HG03280 (cell line): Measurements from ENCODE around the gene RFNG.

ENCODE experiments used
- ATAC-seq: cut with Tn5 transposase; IDR thresholded peaks from one replicate; pipeline ENCODE4 v1.9.1; 2021; ENCODE audit warnings: mild to moderate bottlenecking, moderate library complexity; ENCODE audit not compliant: unreplicated experiment

RFNG gene

GRCh38 chr17:82059272-82060000 is 7.8 kb upstream of the RFNG start:
- ATAC-seq = no peak

DNA sequence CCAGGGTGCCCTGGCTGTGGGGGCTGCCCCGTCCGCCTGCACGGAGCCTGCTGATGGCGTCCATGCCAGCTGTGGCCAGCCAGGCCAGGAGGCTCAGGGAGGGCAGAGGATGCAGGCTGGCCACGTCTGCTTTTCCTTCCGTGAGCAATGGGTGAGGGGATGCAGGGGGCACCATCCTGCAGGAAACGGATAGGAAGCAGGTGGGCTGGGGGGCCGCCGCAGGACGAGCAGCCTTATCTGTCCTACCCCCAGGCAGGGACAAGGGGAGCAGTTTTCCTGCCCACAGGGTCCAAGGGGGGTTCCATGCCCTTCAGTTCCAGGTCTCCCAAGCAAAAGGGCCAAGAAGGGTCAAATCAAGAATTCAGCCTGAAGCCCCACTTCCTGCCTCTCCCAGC is 7.2 kb upstream of the RFNG start:
- no peak for ATAC-seq

GRCh38 chr17:82058230-82058854 is 6.7 kb upstream of the RFNG start:
- no peak for ATAC-seq

- ATAC-seq = no peak
Observed at GRCh38 chr17:82056729-82057621, 5.4 kb upstream of the RFNG start.

DNA sequence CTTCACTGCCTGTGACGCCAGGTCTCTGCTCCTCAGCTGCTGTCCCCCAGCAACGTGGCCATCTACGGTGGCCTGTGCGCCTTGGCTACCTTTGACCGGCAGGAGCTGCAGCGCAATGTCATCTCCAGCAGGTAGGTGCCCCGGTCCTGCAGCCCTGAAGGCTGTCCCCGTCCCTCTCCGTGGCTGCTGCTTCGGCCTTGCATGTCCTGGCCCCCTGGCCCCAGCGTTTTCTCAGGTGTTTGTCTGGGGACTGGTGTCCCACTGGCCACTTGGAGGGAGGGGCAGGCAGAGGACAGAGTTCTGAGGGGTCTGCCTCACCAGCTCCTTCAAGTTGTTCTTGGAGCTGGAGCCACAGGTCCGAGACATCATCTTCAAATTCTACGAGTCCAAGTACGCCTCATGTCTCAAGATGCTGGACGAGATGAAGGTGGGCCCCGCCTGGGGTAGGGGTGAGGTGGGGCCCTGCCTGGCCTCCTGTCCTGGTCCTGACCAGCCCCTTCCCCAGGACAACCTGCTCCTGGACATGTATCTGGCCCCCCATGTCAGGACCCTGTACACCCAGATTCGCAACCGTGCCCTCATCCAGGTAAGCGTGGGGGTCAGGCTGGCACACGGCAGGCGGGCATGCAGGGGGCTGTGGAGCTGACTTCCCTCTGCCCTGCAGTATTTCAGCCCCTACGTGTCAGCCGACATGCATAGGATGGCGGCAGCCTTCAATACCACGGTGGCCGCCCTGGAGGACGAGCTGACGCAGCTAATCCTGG is 4.5 kb upstream of the RFNG start:
- no peak for ATAC-seq

- no peak for ATAC-seq
Observed at GRCh38 chr17:82055023-82055964, 3.7 kb upstream of the RFNG start.

GRCh38 chr17:82054351-82055022 is 2.9 kb upstream of the RFNG start:
- no peak for ATAC-seq

DNA sequence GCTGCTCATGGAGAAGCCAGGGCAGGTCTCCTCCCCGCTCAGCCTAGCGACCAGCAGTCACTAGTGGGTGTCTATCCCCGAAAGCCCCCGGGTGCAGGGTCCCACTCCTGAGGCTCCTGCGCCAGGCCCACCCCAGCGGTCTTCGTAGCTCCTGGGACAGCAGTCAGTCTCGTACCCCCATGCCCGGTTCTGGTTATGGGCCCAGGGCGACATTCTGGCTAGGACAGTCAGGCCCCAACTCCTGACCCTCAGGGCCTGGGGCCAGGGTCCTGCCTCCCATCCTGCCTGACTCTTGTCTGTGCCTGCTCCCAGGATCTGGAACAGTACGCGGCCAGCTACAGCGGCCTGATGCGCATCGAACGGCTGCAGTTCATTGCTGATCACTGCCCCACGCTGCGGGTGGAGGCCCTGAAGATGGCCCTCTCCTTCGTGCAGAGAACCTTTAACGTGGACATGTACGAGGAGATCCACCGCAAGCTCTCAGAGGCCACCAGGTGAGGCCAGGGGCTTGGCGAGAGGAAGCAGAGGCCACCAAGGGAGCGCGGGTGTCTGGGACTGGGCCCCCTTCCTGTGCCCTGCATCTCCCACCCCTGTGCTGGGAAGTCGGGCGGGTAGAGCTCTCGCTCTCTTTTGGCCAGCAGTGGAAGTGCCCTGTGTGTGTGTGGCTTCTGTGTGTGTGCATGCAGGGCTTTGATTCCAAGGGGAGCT is 2.1 kb upstream of the RFNG start:
- no peak for ATAC-seq

DNA sequence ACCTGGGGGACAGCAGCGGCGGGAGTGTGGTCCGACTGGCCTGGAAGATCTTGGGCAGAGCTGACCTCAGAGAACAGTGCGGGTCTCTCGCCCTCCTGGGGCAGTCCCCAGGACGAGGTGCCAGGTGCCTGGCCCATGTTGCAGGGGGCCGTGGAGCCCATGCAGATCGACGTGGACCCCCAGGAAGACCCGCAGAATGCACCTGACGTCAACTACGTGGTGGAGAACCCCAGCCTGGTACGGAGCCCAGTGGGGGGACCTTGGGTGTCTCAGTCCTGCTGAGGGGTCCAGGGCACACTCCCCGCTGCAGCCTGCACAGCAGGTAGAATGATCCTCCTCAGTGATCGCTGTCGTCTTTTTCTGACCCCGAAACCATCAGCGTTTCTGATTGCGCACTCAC is 1.5 kb upstream of the RFNG start:
- no peak for ATAC-seq

- ATAC-seq = no peak
Observed at GRCh38 chr17:82052638-82053059, 1.0 kb upstream of the RFNG start.

DNA sequence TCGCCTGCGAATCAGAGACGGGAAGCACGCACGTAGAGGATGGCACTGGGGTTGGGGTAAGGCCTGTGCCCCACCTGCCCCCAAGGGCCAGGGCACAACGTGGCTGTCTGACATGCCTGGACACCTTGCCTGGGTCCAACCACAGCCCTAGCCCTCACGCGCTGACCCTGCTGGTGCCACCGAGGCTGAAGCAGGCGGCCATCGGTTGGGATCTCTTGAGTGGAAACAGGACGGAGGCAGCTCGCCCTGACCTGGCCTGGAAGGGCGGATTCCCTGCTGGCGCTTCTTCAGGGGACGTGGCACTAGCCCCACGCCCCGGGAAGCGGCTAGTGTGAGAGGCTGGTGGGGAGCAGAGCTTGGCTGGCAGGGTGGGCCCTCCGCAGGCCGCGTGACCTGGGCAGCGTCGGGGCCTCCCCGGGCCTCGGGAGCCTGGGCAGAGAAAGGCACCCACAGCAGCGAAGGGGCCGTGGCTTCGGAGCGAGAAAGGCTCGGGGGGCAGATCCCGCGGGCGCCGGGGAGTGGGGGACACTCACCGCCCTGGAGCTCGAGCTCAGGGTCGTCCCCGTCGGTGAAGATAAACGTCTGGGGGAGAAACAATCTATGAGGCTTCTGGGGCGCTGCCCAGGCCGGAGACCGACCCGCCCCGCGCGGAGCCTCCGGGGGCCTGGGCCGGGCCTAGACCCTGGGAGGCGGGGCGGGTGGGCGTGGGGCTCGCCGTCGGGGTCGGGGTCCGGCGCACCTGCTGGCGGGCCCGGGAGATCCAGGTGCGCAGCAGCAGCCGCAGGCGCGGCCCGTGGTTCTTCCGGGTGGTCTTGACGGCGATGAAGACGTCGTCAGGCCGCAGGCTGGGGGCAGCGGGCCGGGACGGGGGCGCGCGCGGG is 610 bp downstream of the RFNG start:
- ATAC-seq = no peak

GRCh38 chr17:82050152-82050760 is 1.4 kb downstream of the RFNG start:
- no peak for ATAC-seq

DNA sequence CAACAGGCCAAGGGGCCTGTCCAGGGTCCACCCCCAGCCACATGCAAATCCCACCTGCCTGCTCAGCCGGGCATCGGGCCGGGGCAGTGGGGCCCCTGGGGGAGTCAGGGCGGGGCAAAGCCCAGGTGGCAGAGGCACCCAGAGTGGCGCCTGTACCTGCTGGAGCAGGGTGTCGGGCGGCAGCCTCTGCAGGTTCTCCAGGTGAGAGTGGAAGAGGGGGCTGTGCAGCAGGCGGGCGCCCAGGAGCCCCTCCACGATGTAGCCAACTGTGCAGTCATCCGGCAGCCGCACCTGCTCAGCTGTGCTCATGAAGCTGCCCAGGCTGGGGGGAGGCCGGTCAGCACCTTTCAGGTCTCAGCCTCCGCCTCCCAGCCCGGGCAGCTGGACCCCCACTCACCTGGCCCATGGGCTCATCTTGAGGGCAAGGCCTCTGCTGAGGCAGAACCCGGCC is 2.1 kb downstream of the RFNG start:
- ATAC-seq = no peak

GRCh38 chr17:82049106-82049505 is 2.5 kb downstream of the RFNG start:
- no peak for ATAC-seq

- ATAC-seq = no peak
Observed at GRCh38 chr17:82048571-82048971, 3.0 kb downstream of the RFNG start.

- ATAC-seq = no peak
Observed at GRCh38 chr17:82047914-82048570, 3.6 kb downstream of the RFNG start.

- ATAC-seq = no peak
Observed at GRCh38 chr17:82047379-82047778, 4.2 kb downstream of the RFNG start.
